Retina (tissue), 1 donor: ENCODE results near the gene TMEM209.

Experiments
- DNase-seq: peaks from one replicate; pipeline ENCODE4 v3.0.0-alpha.2; 2016

The TMEM209 gene

GRCh38 chr7:130118294-130118693, 86.9 kb downstream of the TMEM209 start:
- no peak for DNase-seq

- DNase-seq, result no peak
These were observed 90.4 kb downstream of the TMEM209 start for GRCh38 chr7:130114776-130115175.
